Lung (tissue), 12 donors: ENCODE results near the gene GNG2. TPM values are rescaled to one million over a fixed set of nuclear protein-coding genes. Genes with fewer than 3 reads are reported as not detected.

Experiments used
- ATAC-seq: fragments of 200-7000 bp; cut with Tn5 transposase; one replicate; pipeline ENCODE4 v1.9.1; 2020; ENCODE audit warnings: moderate number of reproducible peaks; ENCODE audit not compliant: insufficient read depth, low FRiP score
- DNase-seq, 3 donors: peaks; one replicate each; pipeline ENCODE4 v3.0.0-alpha.2; 2013 to 2017
- H3K27ac ChIP-seq, 2 donors: one replicate each; pipeline ENCODE4 v1.5.1; 2013; ENCODE audit warnings: mild to moderate bottlenecking in 2 of 2, moderate library complexity in 2 of 2, control low read depth in 1 of 2, inconsistent platforms in 1 of 2, low read depth in 1 of 2, low read length in 1 of 2
- H3K27me3 ChIP-seq, 3 donors: one replicate each; pipeline ENCODE4 v1.5.1; 2013; ENCODE audit warnings: low read length in 2 of 3; ENCODE audit not compliant: control insufficient read depth in 3 of 3, insufficient read depth in 3 of 3
- H3K36me3 ChIP-seq, 4 donors: one replicate each; pipeline ENCODE4 v1.5.1; 2013; ENCODE audit warnings: low read length in 4 of 4, mild to moderate bottlenecking in 1 of 4, moderate library complexity in 1 of 4; ENCODE audit not compliant: control insufficient read depth in 4 of 4, insufficient read depth in 4 of 4
- H3K4me1 ChIP-seq, 5 donors: one replicate each; pipeline ENCODE4 v1.5.1; 2013; ENCODE audit warnings: low read length in 5 of 5, mild to moderate bottlenecking in 2 of 5, moderate library complexity in 1 of 5; ENCODE audit not compliant: control insufficient read depth in 5 of 5, insufficient read depth in 5 of 5
- H3K4me3 ChIP-seq: one replicate; pipeline ENCODE4 v1.5.1; 2013; ENCODE audit warnings: mild to moderate bottlenecking, control low read depth, moderate library complexity
- H3K9ac ChIP-seq, 2 donors: one replicate each; pipeline ENCODE4 v1.5.1; 2013; ENCODE audit warnings: low read length in 2 of 2, control low read depth in 1 of 2; ENCODE audit not compliant: insufficient read depth in 1 of 2
- H3K9me3 ChIP-seq, 4 donors: one replicate each; pipeline ENCODE4 v1.5.1; 2013; ENCODE audit warnings: low read length in 3 of 4, mild to moderate bottlenecking in 1 of 4, moderate library complexity in 1 of 4; ENCODE audit not compliant: control insufficient read depth in 4 of 4, insufficient read depth in 3 of 4
- CTCF ChIP-seq: IDR thresholded peaks from 2 replicates; pipeline ENCODE4 v1.5.1; 2012; ENCODE audit warnings: mild to moderate bottlenecking; ENCODE audit errors: control extremely low read depth, extremely low read depth
- WGBS, 2 donors: extraction: QIAGEN DNeasy Blood & Tissue Kit; methylation state at CpG; one replicate each; pipeline ENCODE4 v1.1.7; 2013; 5-methylcytosine and 5-hydroxymethylcytosine counted together
- polyA plus RNA-seq, 2 donors: library from polyadenylated mRNA; stranded (reverse); fragments of 200-250 nt; gene quantifications; one replicate each; pipeline ENCODE4 v1.2.1, GENCODE V29; 2013
- total RNA-seq, 2 donors: library from RNA; depleted of rRNA in 1 of 2; stranded (reverse); fragments of >200 nt in 1 of 2; gene quantifications; one replicate each; pipeline ENCODE4 v1.2.1, GENCODE V29; 2014 to 2021
- donor health status: control.
- donor health status: control.
- donor health status: Bipolar disorder and iron deficiency.
- donor health status: healthy.
- donor health status: DM: yes; HTN: yes; CAD: no.

Gene GNG2
- total and polyA plus RNA-seq, 4 donors = 3.7 to 42.3 (median 21.5) TPM

DNA sequence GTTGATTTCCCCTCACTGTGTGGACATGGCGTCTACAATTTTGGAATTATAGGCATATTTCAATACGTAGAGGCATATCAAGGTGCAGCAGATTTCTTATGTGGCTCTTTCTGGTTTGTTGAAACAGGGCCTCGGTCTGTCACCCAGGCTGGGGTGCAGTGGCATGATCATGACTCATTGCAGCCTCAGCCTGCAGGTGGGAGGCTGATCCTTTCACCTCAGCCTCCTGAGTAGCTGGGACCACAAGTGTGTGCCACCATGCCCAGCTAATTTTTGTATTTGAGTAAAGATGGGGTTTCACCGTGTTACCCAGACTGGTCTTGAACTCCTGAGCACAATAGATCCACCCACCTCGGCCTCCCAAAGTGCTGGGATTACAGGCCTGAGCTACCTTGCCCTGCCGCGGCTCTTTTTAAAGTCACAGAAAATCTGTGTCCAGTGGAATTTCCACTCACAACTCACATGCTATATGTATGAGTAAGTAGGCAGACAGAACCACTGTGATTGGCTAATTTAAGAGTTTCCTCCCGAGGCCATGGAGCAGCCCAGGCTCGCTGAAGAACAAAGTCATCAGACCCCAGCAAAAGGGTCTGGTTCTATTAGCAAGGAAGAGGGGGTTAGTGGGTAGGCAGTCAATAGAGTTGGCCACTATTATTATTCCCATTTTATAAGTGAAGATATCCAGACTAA is 9.1 kb downstream of the GNG2 start:
- DNase-seq (no peak), ATAC-seq (no peak)
- no peak overlapping the region for H3K27ac ChIP-seq
- no peaks in the 10 kb centered on the region for H3K9me3 ChIP-seq
- no peaks in the 10 kb centered on the region for H3K36me3 ChIP-seq
- TF ChIP-seq CTCF = no peak
- no peak overlapping the region for H3K9ac ChIP-seq
- no peak overlapping the region for H3K4me3 ChIP-seq
- no peaks in the 10 kb centered on the region for H3K27me3 ChIP-seq
- 86 to 88% methylated on average over 9 of the region's 9 CpGs for WGBS, 2 donors
- H3K4me1 ChIP-seq = peaks cover 0 to 31% (median 13%) of the 10 kb centered on the region in 5 donors

GRCh38 chr14:51870606-51871005 is 10.2 kb downstream of the GNG2 start:
- Histone ChIP-seq H3K4me1 (peaks cover 0 to 27% (median 10%) of the 10 kb centered on the region in 5 donors), H3K4me3 (no peak overlapping the region), H3K36me3 (peaks cover 0 to 2% (median 0%) of the 10 kb centered on the region in 4 donors), H3K27me3 (no peaks in the 10 kb centered on the region), H3K9ac (no peak overlapping the region), H3K9me3 (no peaks in the 10 kb centered on the region), H3K27ac (no peak overlapping the region)
- TF ChIP-seq CTCF = no peak
- WGBS, 2 donors = 83 to 84% methylated on average over 2 of the region's 2 CpGs
- ATAC-seq = no peak
- no peak for DNase-seq

DNA sequence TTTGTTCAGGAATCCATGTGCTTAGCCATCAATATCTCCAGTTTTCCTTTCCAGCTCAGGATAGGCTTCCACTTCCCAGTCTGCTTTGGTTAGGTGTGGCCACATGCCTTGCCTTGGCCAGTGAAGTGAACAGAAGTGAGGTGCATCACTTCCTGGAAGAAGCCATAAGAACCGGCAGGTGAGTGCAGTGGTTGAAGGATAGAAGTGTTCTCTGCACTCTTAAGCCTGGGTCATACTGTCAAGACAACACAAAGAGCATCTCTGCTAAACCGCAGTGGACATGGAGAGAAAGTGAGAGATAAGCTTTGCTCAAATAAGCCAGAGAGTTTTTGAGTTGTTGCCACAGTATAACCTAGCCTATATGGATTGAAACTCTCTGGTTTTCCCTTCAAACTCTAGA is 11.4 kb downstream of the GNG2 start:
- Histone ChIP-seq H3K27me3 (no peaks in the 10 kb centered on the region), H3K4me3 (no peak overlapping the region), H3K36me3 (peaks cover 0 to 2% (median 0%) of the 10 kb centered on the region in 4 donors), H3K9ac (no peak overlapping the region), H3K9me3 (no peaks in the 10 kb centered on the region), H3K27ac (no peak overlapping the region), H3K4me1 (peaks cover 0 to 17% (median 9%) of the 10 kb centered on the region in 5 donors)
- WGBS, 2 donors = 61 to 66% methylated on average over 2 of the region's 2 CpGs
- no peak for TF ChIP-seq CTCF
- DNase-seq (no peak), ATAC-seq (no peak)
